IMR-90 (cell line): ENCODE results near the gene UMODL1. TPM values are rescaled to one million over a fixed set of nuclear protein-coding genes. Genes with fewer than 3 reads are reported as not detected.

ENCODE experiments used
- ATAC-seq: fragments of 200-7000 bp; cut with Tn5 transposase; 2 replicates; pipeline ENCODE4 v1.9.1; 2020; ENCODE audit warnings: low read depth, mild to moderate bottlenecking, moderate library complexity
- BruUV-seq: library from RNA; stranded (reverse); fragments of 400-500 nt; replicated peaks from 2 replicates; lab custom pipeline; 2021; lab: Mats Ljungman, UMichigan
- CTCF ChIA-PET: fragments of 300-600 bp; formaldehyde crosslinking; extraction: SDS; loops from one replicate; lab custom pipeline; 2021; ENCODE audit warnings: antibody characterized with exemption; lab: Yijun Ruan, JAX
- POLR2A ChIA-PET: fragments of 300-600 bp; sonication (Branson Sonifier 250); formaldehyde crosslinking; loops from one replicate; lab custom pipeline; 2022; ENCODE audit warnings: antibody characterized with exemption; ENCODE audit not compliant: unreplicated experiment; lab: Charles Lee
- DNase-seq: peaks from one replicate; pipeline ENCODE4 v3.0.0; 2013
- H2AFZ ChIP-seq: replicated peaks from 2 replicates; pipeline ENCODE3; 2013; ENCODE audit warnings: low read length, mild to moderate bottlenecking; ENCODE audit not compliant: poor library complexity
- H2AK5ac ChIP-seq: 2 replicates; pipeline ENCODE4 v1.6.1; 2013; ENCODE audit warnings: low read depth, low read length, inconsistent platforms
- H2AK9ac ChIP-seq: replicated peaks from 2 replicates; pipeline ENCODE3; 2013; ENCODE audit warnings: mild to moderate bottlenecking, low read depth, low read length, moderate library complexity; ENCODE audit not compliant: poor library complexity
- H2BK120ac ChIP-seq: 2 replicates; pipeline ENCODE4 v1.6.1; 2013; ENCODE audit warnings: low read depth, low read length, inconsistent platforms
- H2BK15ac ChIP-seq: 3 replicates; pipeline ENCODE4 v1.6.1; 2013; ENCODE audit warnings: low read depth, low read length, inconsistent platforms
- H2BK20ac ChIP-seq: 2 replicates; pipeline ENCODE4 v1.6.1; 2013; ENCODE audit warnings: low read depth, mild to moderate bottlenecking, inconsistent platforms, low read length, moderate library complexity
- H2BK5ac ChIP-seq: 2 replicates; pipeline ENCODE4 v1.6.1; 2013; ENCODE audit warnings: mild to moderate bottlenecking, low read depth, low read length, inconsistent platforms; ENCODE audit not compliant: poor library complexity, severe bottlenecking
- H3K14ac ChIP-seq: replicated peaks from 2 replicates; pipeline ENCODE4 v1.6.1; 2013; ENCODE audit warnings: low read depth, low read length, inconsistent platforms
- H3K18ac ChIP-seq: 2 replicates; pipeline ENCODE4 v1.6.1; 2013; ENCODE audit warnings: low read depth, low read length, control low read depth
- H3K23ac ChIP-seq: 2 replicates; pipeline ENCODE4 v1.6.1; 2013; ENCODE audit warnings: low read depth, low read length, inconsistent platforms
- H3K27ac ChIP-seq: 2 replicates; pipeline ENCODE4 v1.5.1; 2013; ENCODE audit warnings: mild to moderate bottlenecking, control low read depth, low read length; ENCODE audit not compliant: insufficient read depth
- H3K27me3 ChIP-seq: 2 replicates; pipeline ENCODE4 v1.6.1; 2013; ENCODE audit warnings: low read length; ENCODE audit not compliant: control insufficient read depth, insufficient read depth
- H3K36me3 ChIP-seq: 2 replicates; pipeline ENCODE4 v1.6.1; 2013; ENCODE audit warnings: low read length, mixed read lengths; ENCODE audit not compliant: control insufficient read depth, insufficient read depth
- H3K4ac ChIP-seq: 2 replicates; pipeline ENCODE4 v1.6.1; 2013; ENCODE audit warnings: low read depth, low read length, inconsistent platforms
- H3K4me1 ChIP-seq: 2 replicates; pipeline ENCODE4 v1.6.1; 2013; ENCODE audit warnings: low read length, mixed read lengths; ENCODE audit not compliant: control insufficient read depth, insufficient read depth
- H3K4me2 ChIP-seq: 2 replicates; pipeline ENCODE4 v1.6.1; 2013; ENCODE audit warnings: low read depth, mild to moderate bottlenecking, control low read depth, low read length, moderate library complexity
- H3K4me3 ChIP-seq: 2 replicates; pipeline ENCODE4 v1.5.1; 2013; ENCODE audit warnings: low read depth, mild to moderate bottlenecking, control low read depth, low read length, moderate library complexity; ENCODE audit not compliant: insufficient read depth
- H3K56ac ChIP-seq: 2 replicates; pipeline ENCODE4 v1.6.1; 2013; ENCODE audit warnings: low read length, inconsistent platforms; ENCODE audit not compliant: insufficient read depth; ENCODE audit errors: extremely low read depth
- H3K79me1 ChIP-seq, 2 experiments: 2 replicates each; pipeline ENCODE4 v1.6.1; 2013; ENCODE audit warnings: low read length in 2 of 2, inconsistent platforms in 1 of 2, low read depth in 1 of 2
- H3K9ac ChIP-seq: 2 replicates; pipeline ENCODE4 v1.6.1; 2013; ENCODE audit warnings: low read depth, low read length, control low read depth
- H3K9me1 ChIP-seq: 2 replicates; pipeline ENCODE4 v1.6.1; 2013; ENCODE audit warnings: low read length, inconsistent platforms; ENCODE audit not compliant: insufficient read depth
- H3K9me3 ChIP-seq: 2 replicates; pipeline ENCODE4 v1.6.1; 2013; ENCODE audit warnings: low read length; ENCODE audit not compliant: control insufficient read depth, insufficient read depth
- H4K20me1 ChIP-seq: 2 replicates; pipeline ENCODE4 v1.6.1; 2013; ENCODE audit warnings: low read length, inconsistent platforms; ENCODE audit not compliant: insufficient read depth
- H4K5ac ChIP-seq: 2 replicates; pipeline ENCODE4 v1.6.1; 2013; ENCODE audit warnings: mild to moderate bottlenecking, low read depth, low read length, control low read depth
- H4K8ac ChIP-seq, 2 experiments: 2 replicates each; pipeline ENCODE4 v1.6.1; 2013; ENCODE audit warnings: low read depth in 2 of 2, low read length in 2 of 2, control low read depth in 1 of 2, inconsistent platforms in 1 of 2
- H4K91ac ChIP-seq: 2 replicates; pipeline ENCODE4 v1.6.1; 2013; ENCODE audit warnings: low read depth, low read length, inconsistent platforms; ENCODE audit not compliant: insufficient read depth
- BHLHE40 ChIP-seq: fragments of 150-350 bp; IDR thresholded peaks from 2 replicates; pipeline ENCODE4 v1.6.1; 2016; ENCODE audit warnings: mild to moderate bottlenecking, low read depth, low read length
- CEBPB ChIP-seq: IDR thresholded peaks from 2 replicates; pipeline ENCODE4 v1.6.1; 2012; ENCODE audit warnings: low read depth, low read length, improper control_type of control experiment
- CHD1 ChIP-seq: IDR thresholded peaks from 2 replicates; pipeline ENCODE4 v1.6.1; 2012; ENCODE audit warnings: low read depth, low read length, improper control_type of control experiment
- FOS ChIP-seq: fragments of 150-350 bp; IDR thresholded peaks from 2 replicates; pipeline ENCODE4 v1.6.1; 2016; ENCODE audit warnings: low read depth, low read length
- MXI1 ChIP-seq: IDR thresholded peaks from 2 replicates; pipeline ENCODE4 v1.6.1; 2012; ENCODE audit warnings: low read depth, mild to moderate bottlenecking, low read length, moderate library complexity, borderline replicate concordance
- RFX5 ChIP-seq: IDR thresholded peaks from 2 replicates; pipeline ENCODE4 v1.8.0; 2012; ENCODE audit warnings: low read depth, mild to moderate bottlenecking, low read length, moderate library complexity
- SMC3 ChIP-seq: fragments of 150-350 bp; IDR thresholded peaks from 2 replicates; pipeline ENCODE4 v1.6.1; 2016; ENCODE audit warnings: low read depth, mild to moderate bottlenecking, antibody characterized with exemption, low read length, moderate library complexity
- WGBS, 2 experiments: methylation state at CpG; one replicate each; pipeline versions ENCODE4 v1.1.5 to v1.1.7; 2013; ENCODE audit warnings: missing lambda C conversion rate in 2 of 2; ENCODE audit not compliant: insufficient read length in 1 of 2; ENCODE audit errors: extremely low coverage in 2 of 2; 5-methylcytosine and 5-hydroxymethylcytosine counted together
- dilution Hi-C: fragments of 300-500 bp; cut with HindIII; formaldehyde crosslinking; loops from one replicate; pipeline ENCODE4 v1.14.3; 2018; ENCODE audit warnings: low sequenced_read_pairs; ENCODE audit not compliant: unreplicated experiment
- in situ Hi-C: fragments of 300-500 bp; cut with MboI; formaldehyde crosslinking; loops from 3 replicates; pipeline ENCODE4 v1.14.3; 2019; ENCODE audit warnings: low sequenced_read_pairs, inconsistent platforms, mixed read lengths
- intact Hi-C: fragments of 100-400 bp; cut with micrococcal nuclease; formaldehyde crosslinking; loops from 2 replicates; pipeline ENCODE4 v1.10.0; 2022
- polyA plus RNA-seq, 3 experiments: library from polyadenylated mRNA; depleted of rRNA; stranded (reverse); fragments of >200 nt; gene quantifications; 2 replicates each; pipeline ENCODE4 v1.2.3, GENCODE V29; 2012; ENCODE audit warnings: low replicate concordance in 1 of 3
- total RNA-seq: library from RNA; depleted of rRNA; stranded (reverse); fragments of >200 nt; gene quantifications from 2 replicates; pipeline ENCODE4 v1.2.3, GENCODE V29; 2012
- TF ChIP-seq, protein P1 (sequence below): conservative IDR thresholded peaks from 2 replicates; pipeline ENCODE4 v1.5.1; 2012; ENCODE audit warnings: mild to moderate bottlenecking, low read depth, low read length, improper control_type of control experiment

The UMODL1 gene
- total and polyA plus RNA-seq, 2 of the 4 experiments (the other 2 are of a cell fraction) = 0.02 TPM; not detected in 1

DNA sequence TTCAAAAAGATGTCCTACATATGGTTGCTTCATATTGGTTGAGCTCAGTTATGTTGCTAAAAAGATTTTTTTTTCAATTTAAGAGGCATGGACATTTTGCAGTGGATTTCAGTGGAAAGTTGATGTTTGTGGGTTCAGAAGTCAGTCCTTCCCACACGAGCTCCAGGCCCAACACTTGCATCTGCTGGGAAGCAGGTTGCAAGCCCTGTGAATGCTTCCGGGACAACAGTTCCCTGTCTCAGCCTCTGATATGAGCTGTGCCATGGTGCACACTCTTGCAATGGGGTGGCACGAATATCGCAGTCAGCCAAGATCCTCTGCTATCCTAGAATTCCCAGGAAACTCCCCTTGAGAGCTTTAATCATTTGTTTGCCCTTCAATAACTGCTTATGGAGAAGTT is 117.5 kb downstream of the UMODL1 start:
- no peak overlapping the region for H2BK20ac ChIP-seq
- TF ChIP-seq FOS (no peak), CEBPB (no peak), MXI1 (no peak), SMC3 (no peak), CHD1 (no peak), BHLHE40 (no peak), RFX5 (no peak)
- TF ChIP-seq, protein P1, sequence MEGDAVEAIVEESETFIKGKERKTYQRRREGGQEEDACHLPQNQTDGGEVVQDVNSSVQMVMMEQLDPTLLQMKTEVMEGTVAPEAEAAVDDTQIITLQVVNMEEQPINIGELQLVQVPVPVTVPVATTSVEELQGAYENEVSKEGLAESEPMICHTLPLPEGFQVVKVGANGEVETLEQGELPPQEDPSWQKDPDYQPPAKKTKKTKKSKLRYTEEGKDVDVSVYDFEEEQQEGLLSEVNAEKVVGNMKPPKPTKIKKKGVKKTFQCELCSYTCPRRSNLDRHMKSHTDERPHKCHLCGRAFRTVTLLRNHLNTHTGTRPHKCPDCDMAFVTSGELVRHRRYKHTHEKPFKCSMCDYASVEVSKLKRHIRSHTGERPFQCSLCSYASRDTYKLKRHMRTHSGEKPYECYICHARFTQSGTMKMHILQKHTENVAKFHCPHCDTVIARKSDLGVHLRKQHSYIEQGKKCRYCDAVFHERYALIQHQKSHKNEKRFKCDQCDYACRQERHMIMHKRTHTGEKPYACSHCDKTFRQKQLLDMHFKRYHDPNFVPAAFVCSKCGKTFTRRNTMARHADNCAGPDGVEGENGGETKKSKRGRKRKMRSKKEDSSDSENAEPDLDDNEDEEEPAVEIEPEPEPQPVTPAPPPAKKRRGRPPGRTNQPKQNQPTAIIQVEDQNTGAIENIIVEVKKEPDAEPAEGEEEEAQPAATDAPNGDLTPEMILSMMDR = no peak
- no peak overlapping the region for H3K4me3 ChIP-seq
- intact Hi-C loops = no loop called here
- H4K8ac ChIP-seq = no peak overlapping the region
- 60% methylated on average over 3 of the region's 4 CpGs; no CpG with 5 or more reads in 1 of the 2 experiments for WGBS, 2 experiments
- no TSS peak for BruUV-seq
- no peak overlapping the region for H3K23ac ChIP-seq
- H3K36me3 ChIP-seq = no peaks in the 10 kb centered on the region
- no peaks in the 10 kb centered on the region; the same call in 1 of the 2 replicates for H3K4me1 ChIP-seq
- no peak overlapping the region for H2AFZ ChIP-seq
- H3K18ac ChIP-seq = no peak overlapping the region
- ChIA-PET CTCF (no interaction called here), POLR2A (no interaction called here)
- H4K20me1 ChIP-seq = no peaks in the 10 kb centered on the region
- no peak overlapping the region for H3K56ac ChIP-seq
- H2BK120ac ChIP-seq = no peak overlapping the region
- no peak overlapping the region for H3K14ac ChIP-seq
- no peak overlapping the region for H2AK5ac ChIP-seq
- no peak overlapping the region for H3K27ac ChIP-seq
- ATAC-seq (no peak), DNase-seq (no peak)
- H4K5ac ChIP-seq = no peak overlapping the region
- no peak overlapping the region for H2AK9ac ChIP-seq
- no peaks in the 10 kb centered on the region for H3K9me3 ChIP-seq
- no peak overlapping the region for H2BK15ac ChIP-seq
- H4K91ac ChIP-seq = no peak overlapping the region
- H3K9ac ChIP-seq = no peak overlapping the region
- H2BK5ac ChIP-seq = no peak overlapping the region
- H3K9me1 ChIP-seq = peaks cover 5% of the 10 kb centered on the region
- H3K27me3 ChIP-seq = peaks cover 16% of the 10 kb centered on the region; the same call in 1 of the 2 replicates
- H3K79me1 ChIP-seq = no peaks in the 10 kb centered on the region
- in situ Hi-C loops = no loop called here
- H3K4ac ChIP-seq = no peak overlapping the region
- no peak overlapping the region for H3K4me2 ChIP-seq
- dilution Hi-C loops = no loop called here
